ENCODE data around the gene PLCD3. TPM values are rescaled to one million over a fixed set of nuclear protein-coding genes. Genes with fewer than 3 reads are reported as not detected.

PLCD3 gene
- total RNA-seq, 1 donor from 2014 or later: 34.2 TPM

GRCh38 chr17:45112559-45113423, 19.5 kb downstream of the PLCD3 start:
- TF ChIP-seq CTCF (conservative IDR thresholded peaks at IDR 0.05): no peak
- no peaks in the 10 kb centered on the region for H3K9me3 Mint-ChIP-seq
- H3K4me3 Mint-ChIP-seq: no peak overlapping the region
- H3K4me1 Mint-ChIP-seq: no peaks in the 10 kb centered on the region
- H3K27ac Mint-ChIP-seq (ENCODE audit: unreplicated experiment): no peak overlapping the region
- peaks cover 4% of the 10 kb centered on the region for H3K36me3 Mint-ChIP-seq (ENCODE audit: low read depth)
- no peak for DNase-seq (ENCODE audit: low read depth, low spot score)
- H3K27me3 Mint-ChIP-seq (ENCODE audit: low read depth): no peaks in the 10 kb centered on the region

- TF ChIP-seq CTCF (conservative IDR thresholded peaks at IDR 0.05): no peak
- Mint-ChIP-seq H3K27me3 (ENCODE audit: low read depth) (no peaks in the 10 kb centered on the region), H3K4me1 (no peaks in the 10 kb centered on the region), H3K4me3 (no peak overlapping the region), H3K9me3 (no peaks in the 10 kb centered on the region), H3K27ac (ENCODE audit: unreplicated experiment) (no peak overlapping the region), H3K36me3 (ENCODE audit: low read depth) (peaks cover 4% of the 10 kb centered on the region)
- DNase-seq (ENCODE audit: low read depth, low spot score): no peak
Observed at GRCh38 chr17:45111850-45112249, 20.5 kb downstream of the PLCD3 start.

GRCh38 chr17:45110676-45111611, 21.4 kb downstream of the PLCD3 start:
- TF ChIP-seq CTCF (conservative IDR thresholded peaks at IDR 0.05): no peak
- Mint-ChIP-seq H3K4me1 (no peaks in the 10 kb centered on the region), H3K27me3 (ENCODE audit: low read depth) (no peaks in the 10 kb centered on the region), H3K36me3 (ENCODE audit: low read depth) (peaks cover 4% of the 10 kb centered on the region), H3K27ac (ENCODE audit: unreplicated experiment) (no peak overlapping the region), H3K4me3 (no peak overlapping the region), H3K9me3 (no peaks in the 10 kb centered on the region)
- DNase-seq (ENCODE audit: low read depth, low spot score): no peak

GRCh38 chr17:45108595-45109521, 23.5 kb downstream of the PLCD3 start:
- Mint-ChIP-seq H3K4me3 (peak overlapping the region; percentile 1), H3K36me3 (ENCODE audit: low read depth) (peaks cover 4% of the 10 kb centered on the region), H3K4me1 (no peaks in the 10 kb centered on the region), H3K27me3 (ENCODE audit: low read depth) (no peaks in the 10 kb centered on the region), H3K27ac (ENCODE audit: unreplicated experiment) (no peak overlapping the region), H3K9me3 (no peaks in the 10 kb centered on the region)
- DNase-seq (ENCODE audit: low read depth, low spot score): no peak
- no peak for TF ChIP-seq CTCF (conservative IDR thresholded peaks at IDR 0.05)

- Mint-ChIP-seq H3K36me3 (ENCODE audit: low read depth) (peaks cover 6% of the 10 kb centered on the region), H3K27me3 (ENCODE audit: low read depth) (no peaks in the 10 kb centered on the region), H3K4me3 (no peak overlapping the region), H3K27ac (ENCODE audit: unreplicated experiment) (no peak overlapping the region), H3K9me3 (no peaks in the 10 kb centered on the region), H3K4me1 (no peaks in the 10 kb centered on the region)
- no peak for DNase-seq (ENCODE audit: low read depth, low spot score)
- TF ChIP-seq CTCF (conservative IDR thresholded peaks at IDR 0.05): no peak
Observed at GRCh38 chr17:45108051-45108450, 24.3 kb downstream of the PLCD3 start.
